Vagina (tissue), 2 donors: ENCODE data around the gene HOXB3.

Experiments used
- POLR2A ChIP-seq, 2 donors: fragments of 450-650 bp; IDR thresholded peaks; one replicate each; pipeline ENCODE4 v1.6.1; 2017; ENCODE audit warnings: antibody characterized with exemption in 2 of 2, mild to moderate bottlenecking in 2 of 2, moderate library complexity in 2 of 2
- TF ChIP-seq, protein P1 (sequence below), 3 experiments: fragments of 450-650 bp in 2 of 3; fragments of 200-600 bp in 1 of 3; sonication (generic) in 1 of 3; IDR thresholded peaks; one replicate each; pipeline ENCODE4 v1.5.1; 2017 to 2019; ENCODE audit warnings: antibody characterized with exemption in 3 of 3, mild to moderate bottlenecking in 2 of 3, moderate library complexity in 2 of 3

DNA sequence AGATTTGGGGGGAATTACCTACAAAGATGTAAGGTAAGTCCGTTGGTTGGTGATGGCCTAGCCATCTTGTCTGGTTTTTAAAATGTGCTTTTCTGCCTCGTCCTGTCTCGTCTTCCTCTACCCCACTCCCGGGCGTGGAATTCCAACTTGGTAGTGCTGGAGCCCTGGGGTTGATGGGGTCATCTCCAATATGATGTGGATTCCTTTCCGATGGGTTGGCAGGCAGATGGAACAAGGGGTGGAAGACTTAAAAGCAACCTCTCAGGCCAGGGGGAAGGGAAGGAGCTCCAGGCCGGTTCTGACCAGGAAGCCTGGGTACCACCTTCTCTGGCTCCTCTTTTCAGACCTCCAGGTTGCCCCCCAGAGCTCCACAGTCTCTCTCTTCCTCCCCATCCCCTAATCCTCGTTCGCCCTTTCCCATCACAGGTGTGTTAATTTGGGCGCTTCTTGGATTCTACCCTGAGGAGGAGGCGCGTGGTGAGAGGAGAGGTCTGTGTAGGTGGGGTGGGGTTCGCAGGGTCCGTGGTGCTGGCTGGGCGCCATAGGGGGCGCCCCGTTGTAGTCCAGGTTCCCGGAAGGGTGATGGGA is 40.0 kb downstream of the HOXB3 start:
- TF ChIP-seq, protein P1, sequence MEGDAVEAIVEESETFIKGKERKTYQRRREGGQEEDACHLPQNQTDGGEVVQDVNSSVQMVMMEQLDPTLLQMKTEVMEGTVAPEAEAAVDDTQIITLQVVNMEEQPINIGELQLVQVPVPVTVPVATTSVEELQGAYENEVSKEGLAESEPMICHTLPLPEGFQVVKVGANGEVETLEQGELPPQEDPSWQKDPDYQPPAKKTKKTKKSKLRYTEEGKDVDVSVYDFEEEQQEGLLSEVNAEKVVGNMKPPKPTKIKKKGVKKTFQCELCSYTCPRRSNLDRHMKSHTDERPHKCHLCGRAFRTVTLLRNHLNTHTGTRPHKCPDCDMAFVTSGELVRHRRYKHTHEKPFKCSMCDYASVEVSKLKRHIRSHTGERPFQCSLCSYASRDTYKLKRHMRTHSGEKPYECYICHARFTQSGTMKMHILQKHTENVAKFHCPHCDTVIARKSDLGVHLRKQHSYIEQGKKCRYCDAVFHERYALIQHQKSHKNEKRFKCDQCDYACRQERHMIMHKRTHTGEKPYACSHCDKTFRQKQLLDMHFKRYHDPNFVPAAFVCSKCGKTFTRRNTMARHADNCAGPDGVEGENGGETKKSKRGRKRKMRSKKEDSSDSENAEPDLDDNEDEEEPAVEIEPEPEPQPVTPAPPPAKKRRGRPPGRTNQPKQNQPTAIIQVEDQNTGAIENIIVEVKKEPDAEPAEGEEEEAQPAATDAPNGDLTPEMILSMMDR (IDR thresholded peaks at IDR 0.05): no peak
- TF ChIP-seq POLR2A (IDR thresholded peaks at IDR 0.05): no peak
